Muscle layer of duodenum (tissue), 2 donors: ENCODE measurements around the gene LTF.
"Not testable (repeated sequence)": the region's sequence is repeated elsewhere in the genome, so short reads cannot be mapped to it uniquely, and the experiment has no call there.

ENCODE experiments used
- H3K27ac ChIP-seq: one replicate; pipeline ENCODE4 v1.7.0; 2013; ENCODE audit warnings: mild to moderate bottlenecking, low read length
- H3K27me3 ChIP-seq: one replicate; pipeline ENCODE4 v1.7.0; 2013; ENCODE audit warnings: low read depth, mild to moderate bottlenecking, control low read depth, low read length
- H3K36me3 ChIP-seq, 2 donors: one replicate each; pipeline ENCODE4 v1.7.0; 2013; ENCODE audit warnings: low read length in 2 of 2, control low read depth in 1 of 2, mild to moderate bottlenecking in 1 of 2; ENCODE audit not compliant: insufficient read depth in 2 of 2, control insufficient read depth in 1 of 2
- H3K4me1 ChIP-seq, 2 donors: one replicate each; pipeline ENCODE4 v1.7.0; 2013; ENCODE audit warnings: low read length in 2 of 2, mild to moderate bottlenecking in 2 of 2, control low read depth in 1 of 2, moderate library complexity in 1 of 2; ENCODE audit not compliant: insufficient read depth in 2 of 2, control insufficient read depth in 1 of 2
- H3K4me3 ChIP-seq, 2 donors: one replicate each; pipeline ENCODE4 v1.7.0; 2013; ENCODE audit warnings: low read length in 2 of 2, low read depth in 1 of 2, mild to moderate bottlenecking in 1 of 2
- H3K9me3 ChIP-seq, 2 donors: one replicate each; pipeline ENCODE4 v1.7.0; 2013; ENCODE audit warnings: low read length in 2 of 2, control low read depth in 1 of 2, mild to moderate bottlenecking in 1 of 2; ENCODE audit not compliant: control insufficient read depth in 1 of 2
- donor health status: healthy.

LTF gene

DNA sequence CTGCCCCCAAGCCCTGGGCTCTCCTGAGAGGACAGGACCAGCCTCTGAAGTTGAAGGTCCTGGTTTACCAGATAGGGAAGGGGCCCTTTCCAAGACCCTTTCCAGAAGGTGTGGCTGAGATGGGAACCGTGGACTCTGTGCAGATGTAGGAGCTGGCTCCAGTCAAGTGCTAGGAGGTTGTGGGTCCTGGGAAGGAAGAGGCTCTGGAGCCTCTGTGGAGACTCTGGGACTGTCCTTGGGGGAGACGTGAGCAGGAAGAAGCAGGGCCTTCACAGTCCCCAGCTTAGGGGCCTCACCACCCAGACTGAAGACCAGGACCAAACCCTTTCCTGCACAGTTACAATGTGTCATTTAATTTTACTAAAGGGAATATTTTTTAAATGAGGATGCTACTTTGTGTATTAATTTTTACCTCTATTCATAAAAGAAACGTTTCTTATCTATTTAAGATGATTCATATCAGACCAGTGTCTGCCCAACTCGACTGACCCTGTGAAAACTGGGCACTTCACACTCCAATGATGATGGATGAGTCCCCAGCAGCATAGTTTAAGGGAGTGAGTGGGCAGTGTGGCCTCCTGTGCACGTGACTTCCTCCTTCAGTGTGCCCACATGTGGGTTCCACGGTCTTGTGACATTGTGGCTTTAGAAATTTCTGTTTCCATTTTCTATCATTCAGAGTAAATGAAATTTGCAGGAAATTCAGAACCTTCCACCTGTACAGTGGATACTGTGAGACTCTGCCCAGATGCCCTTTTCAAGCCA lies 68.8 kb downstream of the LTF start:
- no peaks in the 10 kb centered on the region for H3K36me3 ChIP-seq
- H3K9me3 ChIP-seq = no peaks in the 10 kb centered on the region
- H3K4me3 ChIP-seq = no peak overlapping the region
- H3K27me3 ChIP-seq = no peaks in the 10 kb centered on the region
- H3K4me1 ChIP-seq = no peaks in the 10 kb centered on the region
- H3K27ac ChIP-seq = no peak overlapping the region

DNA sequence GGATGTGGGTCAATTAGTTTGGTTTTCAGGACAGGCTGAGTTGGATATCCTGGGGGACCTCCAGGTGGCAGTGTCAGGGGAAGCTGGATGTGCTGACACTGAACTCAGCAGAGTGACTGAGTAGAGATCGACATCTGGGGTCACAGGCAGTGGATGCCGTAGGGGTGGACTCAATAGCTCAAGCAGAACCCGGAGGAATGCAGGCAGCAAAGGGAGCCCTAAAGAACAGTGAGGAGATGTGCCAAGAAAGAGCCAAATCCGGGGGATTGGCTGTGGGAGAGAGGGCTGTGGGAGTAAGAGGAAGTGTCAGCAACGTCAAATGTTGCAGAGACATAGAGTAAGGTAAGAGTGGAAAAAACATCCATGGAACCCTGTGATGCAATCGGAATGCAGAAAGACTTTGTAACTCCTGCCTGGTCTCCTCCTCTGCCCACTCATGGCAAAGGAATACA lies 69.5 kb downstream of the LTF start:
- H3K27me3 ChIP-seq = no peaks in the 10 kb centered on the region
- no peak overlapping the region for H3K4me3 ChIP-seq
- H3K4me1 ChIP-seq = no peaks in the 10 kb centered on the region
- no peak overlapping the region for H3K27ac ChIP-seq
- no peaks in the 10 kb centered on the region for H3K9me3 ChIP-seq
- no peaks in the 10 kb centered on the region for H3K36me3 ChIP-seq

DNA sequence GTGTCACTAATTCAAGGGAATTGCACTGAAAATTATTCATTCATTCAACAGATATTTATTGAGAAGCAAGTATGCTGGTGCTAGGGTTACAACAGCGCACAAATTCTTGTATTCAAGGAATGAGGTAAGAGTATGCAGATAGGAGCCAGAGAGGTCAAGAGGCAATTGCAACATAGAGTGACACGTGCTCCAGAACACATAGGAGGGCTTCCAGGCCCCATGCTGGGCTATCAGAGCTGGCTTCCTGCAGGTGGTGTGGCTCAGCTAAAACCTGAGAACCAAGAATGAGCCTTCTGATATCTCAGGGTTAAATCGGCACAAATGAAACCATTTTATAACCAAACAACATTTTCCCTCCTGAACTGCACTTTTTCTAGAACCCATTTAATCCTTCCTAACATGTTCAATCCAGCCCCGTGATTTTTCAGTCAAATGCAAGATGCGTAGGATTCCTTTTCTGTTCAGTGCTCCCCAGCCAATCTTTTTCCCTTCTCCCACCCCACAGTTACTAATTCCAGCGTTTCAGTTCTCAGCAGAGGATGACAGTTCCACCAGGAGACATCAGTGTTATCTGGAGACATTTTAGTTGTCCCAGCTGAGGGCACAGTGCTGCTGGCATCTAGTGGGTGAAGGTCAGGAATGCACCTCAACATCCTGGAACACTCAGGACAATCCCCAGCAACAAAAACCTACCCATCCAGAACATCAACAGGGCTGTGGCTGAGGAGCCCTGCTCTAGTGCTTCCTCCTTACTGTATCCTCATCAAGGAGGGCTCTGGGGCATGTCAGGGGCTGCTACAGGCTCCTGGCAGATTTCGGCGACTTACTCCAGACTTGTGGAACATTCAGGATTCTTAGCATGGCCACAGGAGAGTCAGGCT lies 70.9 kb downstream of the LTF start:
- Histone ChIP-seq H3K4me3 (no peak overlapping the region), H3K27ac (no peak overlapping the region), H3K4me1 (no peaks in the 10 kb centered on the region), H3K36me3 (no peaks in the 10 kb centered on the region), H3K9me3 (no peaks in the 10 kb centered on the region), H3K27me3 (no peaks in the 10 kb centered on the region)

DNA sequence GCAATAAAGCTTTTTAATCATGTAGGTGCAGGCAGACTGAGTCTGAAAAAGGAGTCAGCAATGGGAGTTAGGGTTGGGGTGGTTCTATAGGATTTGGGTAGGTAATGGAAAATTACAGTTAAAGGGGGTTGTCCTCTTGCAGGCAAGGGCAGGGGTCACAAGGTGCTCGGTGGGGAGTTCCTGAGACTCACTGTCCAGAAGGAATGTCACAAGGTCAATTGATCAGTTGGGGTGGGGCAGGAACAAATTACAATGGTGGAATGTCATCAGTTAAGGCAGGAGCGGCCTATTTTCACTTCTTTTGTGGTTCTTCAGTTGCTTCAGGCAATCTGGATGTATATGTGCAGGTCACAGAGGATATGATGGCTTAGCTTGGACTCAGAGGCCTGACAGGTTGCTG lies 71.7 kb downstream of the LTF start:
- no peaks in the 10 kb centered on the region for H3K9me3 ChIP-seq
- no peaks in the 10 kb centered on the region for H3K4me1 ChIP-seq
- no peaks in the 10 kb centered on the region for H3K27me3 ChIP-seq
- H3K4me3 ChIP-seq = no peak overlapping the region
- no peak overlapping the region for H3K27ac ChIP-seq
- H3K36me3 ChIP-seq = no peaks in the 10 kb centered on the region

DNA sequence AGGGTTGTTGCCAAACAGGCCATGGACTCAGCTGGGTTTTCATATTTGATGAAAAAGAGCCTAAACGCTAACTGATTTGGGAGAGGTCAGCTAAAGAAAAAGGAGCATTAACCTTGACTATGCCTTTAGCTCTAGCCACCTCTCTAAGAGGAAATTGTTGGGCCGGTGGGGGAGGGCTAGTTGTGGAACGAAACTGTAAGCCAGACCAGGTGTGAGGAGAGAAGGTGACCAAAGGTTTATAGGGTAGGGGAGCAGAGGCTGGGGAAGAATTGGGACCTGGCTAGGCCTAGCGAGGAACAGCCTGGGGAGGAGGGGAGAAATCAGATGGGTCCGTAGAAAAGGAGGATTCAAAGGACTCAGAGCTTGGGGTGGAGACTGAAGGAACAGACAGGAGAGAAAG lies 73.2 kb downstream of the LTF start:
- not testable (repeated sequence) for H3K27me3 ChIP-seq, H3K27ac ChIP-seq, H3K9me3 ChIP-seq, H3K4me1 ChIP-seq, H3K36me3 ChIP-seq, H3K4me3 ChIP-seq

DNA sequence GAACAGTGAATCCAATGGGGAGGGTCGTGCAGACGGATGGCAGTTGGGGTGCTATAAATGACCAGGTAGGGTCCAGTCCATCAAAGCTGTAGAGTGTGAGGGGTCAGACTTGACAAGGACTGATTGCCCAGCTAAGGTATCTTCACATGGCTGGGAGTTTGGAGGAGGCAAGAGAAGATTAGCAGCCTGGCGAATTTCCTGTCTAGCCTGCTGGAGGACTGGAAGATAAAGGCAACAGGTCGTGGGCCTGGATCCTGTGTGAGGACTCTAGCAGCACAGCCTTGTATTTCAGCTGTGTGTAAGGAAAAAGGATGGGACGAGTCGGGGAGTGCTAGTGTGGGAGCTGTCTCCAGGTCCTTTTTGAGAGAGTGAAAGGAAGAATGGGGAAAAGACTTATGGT lies 75.4 kb downstream of the LTF start:
- no peaks in the 10 kb centered on the region for H3K27me3 ChIP-seq
- no peaks in the 10 kb centered on the region for H3K36me3 ChIP-seq
- no peak overlapping the region for H3K4me3 ChIP-seq
- no peaks in the 10 kb centered on the region for H3K9me3 ChIP-seq
- H3K27ac ChIP-seq = no peak overlapping the region
- no peaks in the 10 kb centered on the region for H3K4me1 ChIP-seq

DNA sequence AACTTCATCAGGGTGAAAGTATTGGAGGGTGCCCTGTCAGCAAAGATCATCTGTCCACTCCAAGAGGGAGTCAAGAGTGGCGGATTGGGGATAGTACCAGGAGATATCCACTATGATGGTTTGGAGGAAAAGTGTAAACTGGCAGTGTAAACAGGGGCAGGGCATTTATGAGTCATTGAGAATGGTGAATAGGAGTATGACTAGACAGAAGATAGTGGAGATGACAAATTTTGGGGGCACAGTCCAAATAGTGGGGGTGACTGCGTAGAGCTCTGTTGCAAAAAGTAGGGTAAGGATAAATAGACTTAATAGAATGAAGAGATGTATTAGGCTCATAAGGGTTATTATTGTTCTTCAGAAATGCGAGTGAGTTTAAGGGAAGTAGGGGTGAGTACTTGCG lies 75.9 kb downstream of the LTF start:
- not testable (repeated sequence) for H3K4me1 ChIP-seq, H3K9me3 ChIP-seq, H3K36me3 ChIP-seq, H3K27ac ChIP-seq, H3K27me3 ChIP-seq, H3K4me3 ChIP-seq

DNA sequence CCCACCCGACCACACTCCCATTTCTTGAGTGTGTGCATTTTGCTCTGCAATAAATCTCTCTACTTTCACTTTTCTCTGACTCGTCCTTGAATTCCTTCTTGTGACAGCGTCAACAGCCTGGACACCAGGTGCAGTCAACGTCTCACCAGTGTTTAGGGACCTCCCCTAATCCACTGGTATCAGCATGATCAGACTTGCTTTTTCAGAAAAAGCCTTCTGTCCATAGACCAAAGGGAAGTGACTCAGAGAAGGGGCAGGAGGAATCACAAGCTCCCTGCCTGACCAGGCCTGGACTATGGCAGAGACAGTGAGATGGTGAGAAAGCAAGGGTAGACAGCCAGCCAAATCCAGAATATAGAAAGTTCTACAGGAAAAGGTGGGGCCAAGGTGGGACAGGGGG lies 78.5 kb downstream of the LTF start:
- Histone ChIP-seq H3K4me3 (no peak overlapping the region), H3K36me3 (no peaks in the 10 kb centered on the region), H3K27me3 (no peaks in the 10 kb centered on the region), H3K9me3 (no peaks in the 10 kb centered on the region), H3K4me1 (no peaks in the 10 kb centered on the region), H3K27ac (no peak overlapping the region)
